Measurements from ENCODE around the gene VCAN.

The VCAN gene

GRCh38 chr5:83539463-83539790, 67.9 kb downstream of the VCAN start:
- no peak for DNase-seq

- DNase-seq = no peak
Observed at GRCh38 chr5:83540105-83540504, 68.6 kb downstream of the VCAN start.

GRCh38 chr5:83540783-83541182, 69.2 kb downstream of the VCAN start:
- DNase-seq = no peak

- no peak for DNase-seq
Observed at GRCh38 chr5:83542839-83543238, 71.3 kb downstream of the VCAN start.

GRCh38 chr5:83543898-83544297, 72.4 kb downstream of the VCAN start:
- no peak for DNase-seq

GRCh38 chr5:83547161-83547560, 75.6 kb downstream of the VCAN start:
- no peak for DNase-seq

- DNase-seq = no peak
Observed at GRCh38 chr5:83547889-83548288, 76.3 kb downstream of the VCAN start.

GRCh38 chr5:83548581-83548980, 77.0 kb downstream of the VCAN start:
- DNase-seq = no peak

- no peak for DNase-seq
Observed at GRCh38 chr5:83549076-83549475, 77.5 kb downstream of the VCAN start.

GRCh38 chr5:83549674-83550073, 78.1 kb downstream of the VCAN start:
- DNase-seq = no peak

GRCh38 chr5:83551821-83552220, 80.3 kb downstream of the VCAN start:
- no peak for DNase-seq

- no peak for DNase-seq
Observed at GRCh38 chr5:83552275-83552674, 80.7 kb downstream of the VCAN start.

- DNase-seq = no peak
Observed at GRCh38 chr5:83553000-83553486, 81.5 kb downstream of the VCAN start.

- DNase-seq = no peak
Observed at GRCh38 chr5:83554133-83554532, 82.6 kb downstream of the VCAN start.

GRCh38 chr5:83554686-83555085, 83.1 kb downstream of the VCAN start:
- no peak for DNase-seq

- no peak for DNase-seq
Observed at GRCh38 chr5:83555263-83555662, 83.7 kb downstream of the VCAN start.

- DNase-seq = no peak
Observed at GRCh38 chr5:83556190-83556589, 84.6 kb downstream of the VCAN start.

GRCh38 chr5:83559118-83559785, 87.7 kb downstream of the VCAN start:
- no peak for DNase-seq

- no peak for DNase-seq
Observed at GRCh38 chr5:83562071-83562606, 90.6 kb downstream of the VCAN start.

- no peak for DNase-seq
Observed at GRCh38 chr5:83562791-83563557, 91.4 kb downstream of the VCAN start.

- DNase-seq = no peak
Observed at GRCh38 chr5:83563631-83564030, 92.1 kb downstream of the VCAN start.

GRCh38 chr5:83564069-83564749, 92.7 kb downstream of the VCAN start:
- no peak for DNase-seq

- no peak for DNase-seq
Observed at GRCh38 chr5:83567741-83568140, 96.2 kb downstream of the VCAN start.

GRCh38 chr5:83568186-83568585, 96.6 kb downstream of the VCAN start:
- DNase-seq = no peak

Measured in NCI-H2171 (cell line).